RWPE2 (cell line): ENCODE measurements around the gene TARS1.

Experiments
- ATAC-seq: fragments of 200-7000 bp; cut with Tn5 transposase; 3 replicates; pipeline ENCODE4 v1.9.1; 2021; ENCODE audit warnings: low read depth
- DNase-seq: peaks from one replicate; pipeline ENCODE4 v3.0.0-alpha.2; 2020; ENCODE audit warnings: low spot score
- H3K27ac ChIP-seq: fragments of 450-650 bp; 2 replicates; pipeline ENCODE4 v1.5.1; 2017; ENCODE audit warnings: mild to moderate bottlenecking; ENCODE audit not compliant: poor library complexity, severe bottlenecking
- H3K27me3 ChIP-seq: fragments of 250-450 bp; sonication (Bioruptor Pico); 2 replicates; pipeline ENCODE4 v1.5.1; 2021; ENCODE audit warnings: mild to moderate bottlenecking, moderate library complexity; ENCODE audit not compliant: insufficient read depth, poor library complexity, severe bottlenecking
- H3K36me3 ChIP-seq: fragments of 250-450 bp; sonication (Bioruptor Pico); 2 replicates; pipeline ENCODE4 v1.5.1; 2020; ENCODE audit warnings: low read depth, mild to moderate bottlenecking, moderate library complexity
- H3K4me1 ChIP-seq: fragments of 250-450 bp; sonication (Bioruptor Pico); 2 replicates; pipeline ENCODE4 v1.5.1; 2021; ENCODE audit warnings: mild to moderate bottlenecking, moderate library complexity; ENCODE audit not compliant: insufficient read depth, poor library complexity, severe bottlenecking
- H3K4me3 ChIP-seq: fragments of 250-450 bp; sonication (Bioruptor Pico); 2 replicates; pipeline ENCODE4 v1.5.1; 2021; ENCODE audit warnings: mild to moderate bottlenecking, moderate library complexity; ENCODE audit not compliant: severe bottlenecking
- H3K9me3 ChIP-seq: fragments of 250-450 bp; sonication (Bioruptor Pico); 2 replicates; pipeline ENCODE4 v1.5.1; 2021; ENCODE audit warnings: mild to moderate bottlenecking, moderate library complexity; ENCODE audit not compliant: severe bottlenecking
- TF ChIP-seq, protein P1 (sequence below): fragments of 450-650 bp; IDR thresholded peaks from one replicate; pipeline ENCODE4 v1.5.1; 2017; ENCODE audit warnings: mild to moderate bottlenecking, moderate library complexity; ENCODE audit not compliant: poor library complexity, severe bottlenecking

Gene TARS1

DNA sequence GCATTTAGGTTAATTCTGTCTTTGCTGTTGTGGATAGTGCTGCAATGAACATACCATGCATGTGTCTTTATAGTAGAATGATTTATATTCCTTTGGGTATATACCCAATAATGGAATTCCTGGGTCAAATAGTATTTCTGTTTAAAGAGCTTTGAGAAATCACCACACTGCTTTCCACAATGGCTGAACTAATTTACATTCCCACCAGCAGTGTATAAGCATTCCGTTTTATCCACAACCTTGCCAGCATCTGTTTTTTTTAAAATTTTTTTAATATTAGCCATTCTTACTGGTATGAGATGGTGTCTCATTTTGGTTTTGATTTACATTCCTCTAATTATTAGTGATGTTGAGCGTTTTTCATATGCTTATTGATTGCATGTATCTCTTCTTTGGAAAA, 15.5 kb upstream of the TARS1 start:
- Histone ChIP-seq H3K9me3 (no peaks in the 10 kb centered on the region), H3K27ac (no peak overlapping the region), H3K4me3 (no peak overlapping the region), H3K4me1 (peaks cover 7% of the 10 kb centered on the region), H3K36me3 (no peaks in the 10 kb centered on the region), H3K27me3 (no peaks in the 10 kb centered on the region)
- no peak for DNase-seq
- TF ChIP-seq, protein P1, sequence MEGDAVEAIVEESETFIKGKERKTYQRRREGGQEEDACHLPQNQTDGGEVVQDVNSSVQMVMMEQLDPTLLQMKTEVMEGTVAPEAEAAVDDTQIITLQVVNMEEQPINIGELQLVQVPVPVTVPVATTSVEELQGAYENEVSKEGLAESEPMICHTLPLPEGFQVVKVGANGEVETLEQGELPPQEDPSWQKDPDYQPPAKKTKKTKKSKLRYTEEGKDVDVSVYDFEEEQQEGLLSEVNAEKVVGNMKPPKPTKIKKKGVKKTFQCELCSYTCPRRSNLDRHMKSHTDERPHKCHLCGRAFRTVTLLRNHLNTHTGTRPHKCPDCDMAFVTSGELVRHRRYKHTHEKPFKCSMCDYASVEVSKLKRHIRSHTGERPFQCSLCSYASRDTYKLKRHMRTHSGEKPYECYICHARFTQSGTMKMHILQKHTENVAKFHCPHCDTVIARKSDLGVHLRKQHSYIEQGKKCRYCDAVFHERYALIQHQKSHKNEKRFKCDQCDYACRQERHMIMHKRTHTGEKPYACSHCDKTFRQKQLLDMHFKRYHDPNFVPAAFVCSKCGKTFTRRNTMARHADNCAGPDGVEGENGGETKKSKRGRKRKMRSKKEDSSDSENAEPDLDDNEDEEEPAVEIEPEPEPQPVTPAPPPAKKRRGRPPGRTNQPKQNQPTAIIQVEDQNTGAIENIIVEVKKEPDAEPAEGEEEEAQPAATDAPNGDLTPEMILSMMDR = no peak
- no peak for ATAC-seq

DNA sequence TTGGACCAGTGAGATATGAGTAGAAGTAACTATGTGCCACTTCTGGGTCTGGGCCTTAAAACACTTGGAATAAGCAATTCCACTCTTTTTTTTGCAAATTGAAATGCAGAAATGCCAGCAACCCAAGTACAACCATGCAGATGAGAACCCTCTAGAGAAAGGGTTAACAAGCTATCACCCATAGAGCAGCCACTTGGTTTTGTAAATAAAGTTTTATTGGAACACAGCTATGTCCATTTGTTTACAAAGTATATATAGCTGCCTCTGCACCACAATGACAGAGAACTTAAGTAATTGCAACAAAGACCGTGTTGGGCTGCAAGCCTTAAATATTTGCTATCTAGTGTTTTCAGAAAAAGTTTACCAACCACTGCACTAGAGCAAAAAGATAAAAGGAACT, 9.8 kb upstream of the TARS1 start:
- DNase-seq (no peak), ATAC-seq (no peak)
- Histone ChIP-seq H3K36me3 (no peaks in the 10 kb centered on the region), H3K27ac (no peak overlapping the region), H3K27me3 (no peaks in the 10 kb centered on the region), H3K9me3 (no peaks in the 10 kb centered on the region), H3K4me3 (no peak overlapping the region), H3K4me1 (no peaks in the 10 kb centered on the region)
- TF ChIP-seq, protein P1 = no peak

DNA sequence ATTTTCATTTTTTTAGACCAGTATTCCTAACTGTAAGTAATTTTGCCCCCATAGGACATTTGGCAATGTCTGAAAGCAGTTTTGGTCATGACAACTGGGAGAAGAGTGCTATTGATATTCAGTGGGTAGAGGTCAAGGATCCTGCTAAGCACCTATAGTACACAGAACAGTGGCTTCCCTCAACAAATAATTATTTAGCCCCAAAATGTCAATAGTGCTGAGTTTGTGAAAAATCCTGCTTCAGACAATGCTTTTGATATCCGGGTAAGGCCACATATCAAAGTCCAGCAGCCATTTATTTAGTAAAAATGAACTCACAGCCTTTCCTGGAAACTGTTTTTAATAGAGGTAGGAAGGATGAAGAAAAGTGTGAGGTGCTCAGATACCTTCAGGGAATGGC, 8.1 kb upstream of the TARS1 start:
- TF ChIP-seq, protein P1 = no peak
- Histone ChIP-seq H3K9me3 (no peaks in the 10 kb centered on the region), H3K4me3 (no peak overlapping the region), H3K27ac (no peak overlapping the region), H3K36me3 (no peaks in the 10 kb centered on the region), H3K27me3 (no peaks in the 10 kb centered on the region), H3K4me1 (no peaks in the 10 kb centered on the region)
- DNase-seq (no peak), ATAC-seq (no peak)

DNA sequence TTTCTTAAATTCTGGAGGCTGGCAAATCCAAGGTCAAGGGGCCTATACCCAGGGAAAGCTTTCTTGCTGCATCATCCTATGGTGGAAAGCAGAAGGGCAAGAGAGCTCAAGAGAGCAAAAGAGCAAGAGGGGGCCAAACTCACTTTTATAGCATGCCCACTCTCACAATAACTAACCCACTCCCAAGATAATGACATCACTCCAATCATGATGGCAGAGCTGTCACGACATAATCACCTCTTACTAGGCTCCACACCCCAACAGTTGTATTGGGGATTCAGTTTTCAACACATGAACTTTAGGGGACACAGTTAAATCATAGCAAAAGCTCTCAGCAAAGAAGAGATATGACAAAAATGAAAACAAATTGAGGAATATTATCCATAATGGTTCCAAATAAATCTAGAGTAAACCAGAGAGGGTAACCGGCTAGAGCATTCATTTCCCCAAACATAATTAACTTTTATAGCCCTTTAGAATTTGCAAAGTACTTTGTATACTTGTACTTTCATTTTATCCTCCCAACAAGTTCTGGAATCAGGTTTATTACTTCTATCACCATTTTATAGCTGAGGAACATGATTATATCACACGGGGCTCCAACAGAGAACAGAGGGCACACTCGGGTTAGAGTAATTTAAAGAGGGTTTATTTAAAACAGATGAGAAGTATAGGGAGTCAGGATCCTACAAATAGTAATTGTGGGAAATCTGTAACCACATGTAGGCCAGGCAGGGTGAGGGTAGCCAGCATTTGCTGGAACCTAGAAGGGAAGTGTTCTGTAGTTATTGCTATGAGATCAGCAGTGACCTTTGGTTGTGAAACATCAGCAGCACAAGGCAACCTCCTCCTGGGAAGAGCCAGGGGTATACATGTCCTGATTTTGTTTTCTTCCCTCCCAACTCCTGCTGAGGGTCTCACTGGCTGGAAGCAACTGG, 7.2 kb upstream of the TARS1 start:
- Histone ChIP-seq H3K4me3 (no peak overlapping the region), H3K4me1 (no peaks in the 10 kb centered on the region), H3K9me3 (no peaks in the 10 kb centered on the region), H3K27ac (no peak overlapping the region), H3K27me3 (no peaks in the 10 kb centered on the region), H3K36me3 (no peaks in the 10 kb centered on the region)
- TF ChIP-seq, protein P1 = no peak
- DNase-seq (no peak), ATAC-seq (no peak)
